ENCODE measurements around the gene SHFL.

DNA sequence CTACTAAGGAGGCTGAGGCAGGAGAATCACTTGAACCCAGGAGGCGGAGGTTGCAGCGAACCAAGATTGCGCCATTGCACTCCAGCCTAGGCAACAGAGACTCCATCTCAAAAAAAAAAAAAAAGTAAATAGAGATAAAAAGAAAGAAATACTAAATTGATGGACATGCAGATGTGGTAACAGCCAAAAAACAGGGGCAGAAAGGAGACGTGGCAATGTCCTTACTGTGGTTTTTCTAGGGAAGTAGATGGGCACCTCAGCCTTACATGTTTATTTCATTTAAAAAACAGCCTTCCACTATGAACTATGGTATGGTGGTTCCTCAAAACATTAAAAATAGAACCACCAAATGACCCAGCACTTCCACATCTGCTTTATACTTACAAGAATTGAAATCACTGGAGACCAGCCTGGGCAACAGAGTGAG is 40.1 kb downstream of the SHFL start:
- TF ChIP-seq EP300 (IDR thresholded peaks at IDR 0.05) (no peak), POLR2AphosphoS5 (IDR thresholded peaks at IDR 0.05) (no peak), POLR2A (IDR thresholded peaks at IDR 0.05) (no peak)
- TF ChIP-seq, protein P1, sequence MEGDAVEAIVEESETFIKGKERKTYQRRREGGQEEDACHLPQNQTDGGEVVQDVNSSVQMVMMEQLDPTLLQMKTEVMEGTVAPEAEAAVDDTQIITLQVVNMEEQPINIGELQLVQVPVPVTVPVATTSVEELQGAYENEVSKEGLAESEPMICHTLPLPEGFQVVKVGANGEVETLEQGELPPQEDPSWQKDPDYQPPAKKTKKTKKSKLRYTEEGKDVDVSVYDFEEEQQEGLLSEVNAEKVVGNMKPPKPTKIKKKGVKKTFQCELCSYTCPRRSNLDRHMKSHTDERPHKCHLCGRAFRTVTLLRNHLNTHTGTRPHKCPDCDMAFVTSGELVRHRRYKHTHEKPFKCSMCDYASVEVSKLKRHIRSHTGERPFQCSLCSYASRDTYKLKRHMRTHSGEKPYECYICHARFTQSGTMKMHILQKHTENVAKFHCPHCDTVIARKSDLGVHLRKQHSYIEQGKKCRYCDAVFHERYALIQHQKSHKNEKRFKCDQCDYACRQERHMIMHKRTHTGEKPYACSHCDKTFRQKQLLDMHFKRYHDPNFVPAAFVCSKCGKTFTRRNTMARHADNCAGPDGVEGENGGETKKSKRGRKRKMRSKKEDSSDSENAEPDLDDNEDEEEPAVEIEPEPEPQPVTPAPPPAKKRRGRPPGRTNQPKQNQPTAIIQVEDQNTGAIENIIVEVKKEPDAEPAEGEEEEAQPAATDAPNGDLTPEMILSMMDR (IDR thresholded peaks at IDR 0.05), result no peak

Data from gastroesophageal sphincter (tissue), 3 donors.